ENCODE results near the gene SLC28A2.
A peak's percentile ranks its signal among the peaks of the same experiment; 100 is the strongest.
"Not testable (repeated sequence)": the region's sequence is repeated elsewhere in the genome, so short reads cannot be mapped to it uniquely, and the experiment has no call there.

SLC28A2 gene

DNA sequence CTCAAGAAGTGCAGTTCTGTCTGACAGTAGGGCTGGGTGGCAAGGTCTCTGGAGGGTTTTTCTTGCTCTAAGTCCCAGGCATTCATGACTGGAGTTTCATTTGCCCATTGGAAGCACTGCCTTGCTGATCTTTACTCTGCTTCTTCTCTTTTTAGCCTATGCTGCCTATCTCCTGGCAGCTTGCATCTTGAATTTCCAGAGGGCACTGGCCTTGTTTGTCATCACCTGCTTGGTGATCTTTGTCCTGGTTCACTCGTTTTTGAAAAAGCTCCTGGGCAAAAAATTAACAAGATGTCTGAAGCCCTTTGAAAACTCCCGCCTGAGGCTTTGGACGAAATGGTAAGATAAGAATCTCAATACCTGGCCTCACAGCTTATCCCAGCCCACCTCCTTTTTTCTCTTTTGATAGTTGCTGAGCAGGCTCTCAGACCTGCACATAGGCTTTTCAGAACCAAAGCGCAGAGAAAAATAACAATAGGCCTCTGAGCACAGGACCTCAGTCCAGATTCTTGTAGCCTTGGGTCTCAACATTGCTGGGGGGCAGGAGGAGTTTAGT lies 10.9 kb downstream of the SLC28A2 start:
- DNase-seq (ENCODE audit: low spot score) = no peak

- DNase-seq (ENCODE audit: low spot score) = no peak
Measured at GRCh38 chr15:45263854-45264253, 11.8 kb downstream of the SLC28A2 start.

DNA sequence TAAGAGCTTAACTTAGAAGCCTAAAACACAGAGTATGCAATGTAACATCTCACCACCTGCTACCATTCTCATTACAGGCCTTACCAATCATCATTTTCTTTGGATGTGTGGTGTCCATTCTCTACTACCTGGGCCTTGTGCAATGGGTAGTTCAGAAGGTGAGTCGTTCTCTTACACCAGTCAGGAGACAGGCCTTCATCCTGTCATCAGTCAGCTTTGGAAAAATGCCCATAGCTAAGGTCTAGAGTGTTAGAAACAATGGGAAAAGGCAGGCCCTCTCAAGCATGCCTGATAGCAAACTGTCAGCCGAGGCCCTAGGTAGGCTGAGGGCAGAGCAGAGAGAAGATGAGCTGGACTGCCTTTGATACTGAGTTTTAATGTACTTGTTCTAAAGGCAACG lies 13.5 kb downstream of the SLC28A2 start:
- DNase-seq (ENCODE audit: low spot score) = no peak

GRCh38 chr15:45268135-45268534 lies 16.1 kb downstream of the SLC28A2 start:
- DNase-seq (ENCODE audit: low spot score) = no peak

DNA sequence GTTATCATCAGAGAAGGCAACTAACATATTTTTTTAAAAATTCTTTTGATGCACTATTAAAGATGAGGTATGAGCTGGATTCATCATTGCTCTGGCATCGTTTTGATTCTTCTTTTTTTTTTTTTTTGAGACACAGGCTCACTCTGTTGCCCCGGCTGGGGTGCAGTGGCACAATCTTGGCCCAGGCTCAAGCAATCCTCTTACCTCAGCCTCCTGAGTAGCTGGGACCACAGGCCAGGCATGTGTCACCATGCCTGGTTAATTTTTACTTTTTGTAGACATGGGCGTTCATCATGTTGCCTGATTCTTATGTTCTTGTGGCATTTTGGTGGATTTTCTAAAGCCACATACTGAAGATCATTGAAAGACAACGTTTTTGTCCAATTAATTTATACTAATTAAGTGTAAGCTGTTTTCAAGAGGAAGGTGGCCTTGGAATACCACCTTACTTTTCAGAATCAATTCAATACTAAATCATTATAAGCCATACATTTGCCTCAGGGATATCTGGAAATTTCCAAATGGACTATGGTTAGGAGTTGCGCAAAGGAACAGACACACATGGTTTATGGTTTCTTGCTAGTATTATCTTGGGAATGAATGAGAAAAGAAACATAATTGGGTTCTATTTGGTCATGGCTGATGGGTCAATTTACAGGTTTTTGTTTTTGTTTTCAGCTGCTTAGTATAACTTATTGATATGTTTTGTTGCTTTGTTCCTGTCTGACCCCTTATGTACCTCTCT lies 22.8 kb downstream of the SLC28A2 start:
- DNase-seq (ENCODE audit: low spot score) = no peak

- no peak for DNase-seq (ENCODE audit: low spot score)
Measured at GRCh38 chr15:45276831-45277230, 24.8 kb downstream of the SLC28A2 start.

DNA sequence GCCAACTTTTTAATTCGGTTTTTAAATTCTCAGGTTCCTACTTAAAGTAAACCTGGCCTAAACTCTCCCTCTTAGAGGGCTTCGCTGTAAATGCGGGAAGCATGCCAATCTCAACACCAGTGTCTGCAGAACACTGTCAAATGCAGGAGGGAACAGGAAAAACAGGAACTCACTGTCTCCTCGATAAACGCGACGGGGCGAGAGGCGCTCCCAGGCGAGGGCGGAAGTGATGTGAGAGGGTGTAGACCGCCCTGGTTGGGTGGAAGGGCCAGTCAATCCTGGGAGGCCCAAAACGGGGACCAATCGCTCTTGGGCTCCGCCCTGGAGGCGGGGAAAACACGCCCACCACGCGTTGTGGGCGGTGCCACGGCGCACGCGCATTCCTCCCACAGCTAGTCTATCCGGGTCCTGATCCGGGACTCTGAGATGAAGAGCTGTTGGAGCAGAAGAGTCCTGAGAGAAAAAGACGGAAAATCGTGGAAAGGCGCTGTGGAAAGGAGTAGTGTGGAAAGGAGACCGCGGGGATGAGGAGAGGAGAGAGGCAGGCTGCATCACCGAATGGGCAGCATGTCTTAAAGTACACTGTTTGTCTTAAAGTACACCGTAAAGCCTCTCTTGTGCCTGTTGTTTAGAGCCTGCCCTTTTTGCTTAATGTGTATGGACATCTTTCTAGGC lies 27.1 kb downstream of the SLC28A2 start:
- DNase-seq (ENCODE audit: low spot score) = peak; percentile 98

DNA sequence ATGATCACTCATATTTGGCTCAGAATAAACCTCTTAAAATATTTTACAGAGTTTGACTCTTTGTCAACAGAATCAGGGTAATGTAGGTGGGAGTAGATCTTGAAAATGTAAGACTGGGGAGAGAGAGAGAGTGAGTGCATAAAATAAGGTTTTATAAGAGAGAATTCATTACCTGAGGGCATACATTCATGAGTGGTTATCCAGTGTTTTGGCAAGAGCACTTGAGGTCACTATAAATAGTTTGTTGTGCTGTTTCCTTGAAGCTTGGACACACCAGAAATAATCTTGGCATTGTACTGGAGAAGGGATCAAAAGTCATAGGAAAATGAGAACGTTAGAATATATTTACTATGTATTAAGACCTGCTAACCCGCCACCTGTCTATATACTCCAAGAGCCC lies 33.4 kb downstream of the SLC28A2 start:
- DNase-seq (ENCODE audit: low spot score) = no peak

- DNase-seq (ENCODE audit: low spot score) = no peak
Measured at GRCh38 chr15:45287390-45287956, 35.4 kb downstream of the SLC28A2 start.

GRCh38 chr15:45288947-45289346 lies 36.9 kb downstream of the SLC28A2 start:
- DNase-seq (ENCODE audit: low spot score) = no peak

DNA sequence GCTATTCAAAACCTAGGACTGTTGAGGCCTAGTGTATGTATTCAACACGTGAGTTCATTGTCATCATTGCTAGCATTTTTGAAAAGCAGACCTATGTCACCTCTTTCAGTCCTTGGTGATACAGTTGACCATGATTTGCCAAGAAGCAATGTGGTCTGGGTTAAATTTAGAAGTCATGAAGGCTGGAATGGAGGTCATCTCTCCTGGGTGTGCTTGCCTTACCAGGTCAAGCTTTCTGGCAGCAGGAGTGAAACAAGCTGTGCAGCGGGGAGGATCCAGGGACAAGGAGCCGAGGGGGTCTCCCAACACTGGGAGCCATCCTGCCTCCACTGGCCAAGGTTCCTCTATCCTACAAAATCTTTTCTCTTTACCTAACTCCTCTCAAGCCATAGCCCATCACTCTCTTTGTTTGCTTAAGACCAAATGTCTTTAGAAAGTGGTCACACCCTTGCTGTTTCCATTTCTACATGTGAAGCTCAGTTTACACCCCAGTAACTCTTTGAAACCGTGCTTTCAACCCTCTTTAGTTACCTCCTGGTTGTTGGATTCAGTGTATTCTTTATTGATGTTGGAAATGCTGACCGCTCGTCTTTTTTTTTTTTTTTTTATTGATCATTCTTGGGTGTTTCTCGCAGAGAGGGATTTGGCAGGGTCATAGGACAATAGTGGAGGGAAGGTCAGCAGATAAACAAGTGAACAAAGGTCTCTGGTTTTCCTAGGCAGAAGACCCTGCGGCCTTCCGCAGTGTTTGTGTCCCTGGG lies 40.0 kb downstream of the SLC28A2 start:
- no peak for DNase-seq (ENCODE audit: low spot score)

DNA sequence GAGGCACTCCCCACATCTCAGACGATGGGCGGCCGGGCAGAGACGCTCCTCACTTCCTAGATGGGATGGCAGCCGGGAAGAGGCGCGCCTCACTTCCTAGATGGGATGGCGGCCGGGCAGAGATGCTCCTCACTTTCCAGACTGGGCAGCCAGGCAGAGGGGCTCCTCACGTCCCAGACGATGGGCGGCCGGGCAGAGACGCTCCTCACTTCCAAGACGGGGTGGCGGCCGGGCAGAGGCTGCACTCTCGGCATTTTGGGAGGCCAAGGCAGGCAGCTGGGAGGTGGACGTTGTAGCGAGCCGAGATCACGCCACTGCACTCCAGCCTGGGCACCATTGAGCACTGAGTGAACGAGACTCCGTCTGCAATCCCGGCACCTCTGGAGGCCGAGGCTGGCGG lies 41.3 kb downstream of the SLC28A2 start:
- DNase-seq (ENCODE audit: low spot score) = not testable (repeated sequence)

GRCh38 chr15:45298964-45299378 lies 46.9 kb downstream of the SLC28A2 start:
- not testable (repeated sequence) for DNase-seq (ENCODE audit: low spot score)

GRCh38 chr15:45304711-45305110 lies 52.7 kb downstream of the SLC28A2 start:
- DNase-seq (ENCODE audit: low spot score) = no peak

- DNase-seq (ENCODE audit: low spot score) = no peak
Measured at GRCh38 chr15:45306105-45306504, 54.1 kb downstream of the SLC28A2 start.

DNA sequence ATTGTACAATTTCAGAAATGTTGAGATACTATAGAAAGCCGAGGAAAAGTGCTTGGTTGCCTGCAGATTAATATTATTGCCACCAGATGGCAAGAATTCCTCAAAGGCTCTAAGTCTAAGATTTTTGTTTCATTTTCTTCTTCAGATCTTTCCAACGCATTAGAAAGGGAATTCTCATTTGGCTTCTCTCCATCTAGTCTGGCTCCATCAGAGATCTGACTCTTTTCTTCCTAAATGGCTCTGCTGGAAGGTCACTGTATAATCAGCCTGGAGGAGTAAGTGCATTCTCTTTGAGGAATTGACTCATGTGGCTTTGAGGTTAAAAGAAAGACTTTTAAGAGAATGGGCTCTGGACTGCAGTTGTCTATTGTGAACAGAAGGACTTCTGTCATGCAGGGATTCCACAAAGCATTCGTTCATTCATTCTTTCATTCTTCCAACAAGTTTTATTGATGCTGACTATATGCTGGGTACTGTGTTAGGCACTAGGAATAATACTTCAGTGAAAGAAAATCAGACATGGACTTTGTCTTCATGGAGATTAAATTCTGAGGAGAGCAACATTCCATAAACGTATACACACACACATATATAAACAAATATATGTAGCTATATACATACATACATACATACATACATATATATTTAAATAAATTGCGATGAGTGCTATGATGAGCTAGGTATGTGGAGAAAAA lies 55.3 kb downstream of the SLC28A2 start:
- DNase-seq (ENCODE audit: low spot score) = peak; percentile 67

DNA sequence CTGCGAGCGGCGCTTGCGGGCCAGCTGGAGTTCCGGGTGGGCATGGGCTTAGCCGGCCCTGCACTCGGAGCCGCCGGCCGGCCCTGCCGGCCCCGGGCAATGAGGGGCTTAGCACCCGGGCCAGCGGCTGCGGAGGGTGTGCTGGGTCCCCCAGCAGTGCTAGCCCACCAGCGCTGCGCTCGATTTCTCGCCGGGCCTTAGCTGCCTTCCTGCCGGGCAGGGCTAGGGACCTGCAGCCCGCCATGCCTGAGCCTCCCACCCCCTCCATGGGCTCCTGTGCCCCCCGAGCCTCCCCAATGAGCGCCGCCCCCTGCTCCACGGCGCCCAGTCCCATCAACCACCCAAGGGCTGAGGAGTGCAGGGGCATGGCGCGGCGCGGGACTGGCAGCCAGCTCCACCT lies 62.1 kb downstream of the SLC28A2 start:
- not testable (repeated sequence) for DNase-seq (ENCODE audit: low spot score)

- DNase-seq (ENCODE audit: low spot score) = no peak
Measured at GRCh38 chr15:45314960-45315359, 62.9 kb downstream of the SLC28A2 start.

DNA sequence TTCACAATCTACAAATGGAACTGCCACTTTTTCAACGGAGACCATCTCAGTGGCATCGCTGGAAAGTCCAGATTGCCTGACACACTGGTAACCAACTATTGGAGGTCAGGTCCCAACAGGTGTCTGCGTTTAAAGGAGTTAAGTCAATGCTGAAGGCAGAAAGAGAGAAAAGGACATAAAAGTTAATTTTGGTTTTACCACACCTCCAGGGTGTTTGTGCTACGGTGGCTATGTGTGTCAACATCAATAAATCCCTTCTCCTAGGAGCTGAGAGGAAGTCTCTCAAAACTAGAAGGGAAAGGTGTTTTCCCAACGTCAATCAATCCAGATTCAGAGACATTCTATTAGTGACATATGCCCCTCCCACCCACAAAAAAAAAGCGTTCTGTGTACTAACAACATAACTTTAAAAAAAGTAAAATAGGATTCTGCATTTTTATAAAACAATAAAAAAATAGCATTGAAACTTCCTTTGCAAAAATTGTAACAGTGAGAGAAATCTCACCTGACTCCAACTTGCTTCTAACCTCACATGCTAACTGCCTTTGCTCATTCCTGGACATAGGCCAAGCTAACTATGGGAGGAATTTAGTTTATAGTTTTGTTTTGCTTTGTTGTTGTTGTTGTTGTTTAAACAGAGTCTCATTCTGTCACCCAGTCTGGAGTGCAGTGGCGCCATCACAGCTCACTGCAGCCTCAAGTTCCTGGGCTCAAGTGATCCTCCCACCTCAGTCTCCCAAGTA lies 67.6 kb downstream of the SLC28A2 start:
- no peak for DNase-seq (ENCODE audit: low spot score)

- no peak for DNase-seq (ENCODE audit: low spot score)
Measured at GRCh38 chr15:45320581-45321205, 68.7 kb downstream of the SLC28A2 start.
